PFSK-1 (cell line): ENCODE data around the gene NPPB.

Experiments
- FOXP2 ChIP-seq: optimal IDR thresholded peaks from 2 replicates; pipeline ENCODE3; 2011; ENCODE audit warnings: borderline replicate concordance, control low read depth, inconsistent platforms; ENCODE audit not compliant: insufficient read depth; ENCODE audit errors: extremely low read length, extremely low read depth
- POLR2AphosphoS5 ChIP-seq: IDR thresholded peaks from 2 replicates; pipeline ENCODE4 v1.6.1; 2012; ENCODE audit warnings: low read depth, mild to moderate bottlenecking, control low read depth, low read length, moderate library complexity
- SIN3A ChIP-seq: IDR thresholded peaks from 2 replicates; pipeline ENCODE4 v1.6.1; 2012; ENCODE audit warnings: mild to moderate bottlenecking, low read length, moderate library complexity, borderline replicate concordance; ENCODE audit not compliant: insufficient read depth
- TAF1 ChIP-seq: IDR thresholded peaks from 2 replicates; pipeline ENCODE4 v1.6.1; 2012; ENCODE audit warnings: low read length, control low read depth, borderline replicate concordance; ENCODE audit not compliant: insufficient read depth
- TF ChIP-seq, protein P1 (sequence below), 2 experiments: IDR thresholded peaks; 2 replicates each; pipeline versions ENCODE4 v1.6.1 to v1.8.0; 2011 to 2012; ENCODE audit warnings: low read depth in 2 of 2, low read length in 2 of 2, control low read depth in 1 of 2, inconsistent platforms in 1 of 2, mild to moderate bottlenecking in 1 of 2, moderate library complexity in 1 of 2; ENCODE audit not compliant: insufficient read depth in 1 of 2

The NPPB gene

GRCh38 chr1:11839727-11840705 lies 18.7 kb downstream of the NPPB start:
- no peak for TF ChIP-seq SIN3A
- TF ChIP-seq POLR2AphosphoS5, result no peak
- no peak for TF ChIP-seq FOXP2
- TF ChIP-seq, protein P1, sequence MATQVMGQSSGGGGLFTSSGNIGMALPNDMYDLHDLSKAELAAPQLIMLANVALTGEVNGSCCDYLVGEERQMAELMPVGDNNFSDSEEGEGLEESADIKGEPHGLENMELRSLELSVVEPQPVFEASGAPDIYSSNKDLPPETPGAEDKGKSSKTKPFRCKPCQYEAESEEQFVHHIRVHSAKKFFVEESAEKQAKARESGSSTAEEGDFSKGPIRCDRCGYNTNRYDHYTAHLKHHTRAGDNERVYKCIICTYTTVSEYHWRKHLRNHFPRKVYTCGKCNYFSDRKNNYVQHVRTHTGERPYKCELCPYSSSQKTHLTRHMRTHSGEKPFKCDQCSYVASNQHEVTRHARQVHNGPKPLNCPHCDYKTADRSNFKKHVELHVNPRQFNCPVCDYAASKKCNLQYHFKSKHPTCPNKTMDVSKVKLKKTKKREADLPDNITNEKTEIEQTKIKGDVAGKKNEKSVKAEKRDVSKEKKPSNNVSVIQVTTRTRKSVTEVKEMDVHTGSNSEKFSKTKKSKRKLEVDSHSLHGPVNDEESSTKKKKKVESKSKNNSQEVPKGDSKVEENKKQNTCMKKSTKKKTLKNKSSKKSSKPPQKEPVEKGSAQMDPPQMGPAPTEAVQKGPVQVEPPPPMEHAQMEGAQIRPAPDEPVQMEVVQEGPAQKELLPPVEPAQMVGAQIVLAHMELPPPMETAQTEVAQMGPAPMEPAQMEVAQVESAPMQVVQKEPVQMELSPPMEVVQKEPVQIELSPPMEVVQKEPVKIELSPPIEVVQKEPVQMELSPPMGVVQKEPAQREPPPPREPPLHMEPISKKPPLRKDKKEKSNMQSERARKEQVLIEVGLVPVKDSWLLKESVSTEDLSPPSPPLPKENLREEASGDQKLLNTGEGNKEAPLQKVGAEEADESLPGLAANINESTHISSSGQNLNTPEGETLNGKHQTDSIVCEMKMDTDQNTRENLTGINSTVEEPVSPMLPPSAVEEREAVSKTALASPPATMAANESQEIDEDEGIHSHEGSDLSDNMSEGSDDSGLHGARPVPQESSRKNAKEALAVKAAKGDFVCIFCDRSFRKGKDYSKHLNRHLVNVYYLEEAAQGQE (IDR thresholded peaks at IDR 0.05; ENCODE audit: insufficient read depth in 1 of 2, low read depth in 2 of 2, low read length in 2 of 2), result no peak
- no peak for TF ChIP-seq TAF1

- TF ChIP-seq, protein P1 (IDR thresholded peaks at IDR 0.05; ENCODE audit: insufficient read depth in 1 of 2, low read depth in 2 of 2, low read length in 2 of 2), result peak in 1 of 2 experiments; percentile 54; a peak in 1 of 4 replicates
- no peak for TF ChIP-seq FOXP2
Measured at GRCh38 chr1:11838349-11839272, 20.1 kb downstream of the NPPB start.

GRCh38 chr1:11837767-11838348 lies 20.9 kb downstream of the NPPB start:
- TF ChIP-seq POLR2AphosphoS5 (no peak), SIN3A (no peak), FOXP2 (no peak), TAF1 (no peak)
- TF ChIP-seq, protein P1 (IDR thresholded peaks at IDR 0.05; ENCODE audit: insufficient read depth in 1 of 2, low read depth in 2 of 2, low read length in 2 of 2), result no peak

GRCh38 chr1:11836955-11837766 lies 21.6 kb downstream of the NPPB start:
- TF ChIP-seq POLR2AphosphoS5 (no peak), TAF1 (no peak), SIN3A (no peak), FOXP2 (no peak)
- TF ChIP-seq, protein P1 (IDR thresholded peaks at IDR 0.05; ENCODE audit: insufficient read depth in 1 of 2, low read depth in 2 of 2, low read length in 2 of 2), result no peak
